Lower leg skin (tissue), 3 donors: Measurements from ENCODE around the gene EIF4G1.

Experiments
- POLR2A ChIP-seq, 2 donors: fragments of 450-650 bp; IDR thresholded peaks; one replicate each; pipeline ENCODE4 v1.6.1; 2016 to 2017; ENCODE audit warnings: antibody characterized with exemption in 2 of 2, mild to moderate bottlenecking in 1 of 2, moderate library complexity in 1 of 2
- TF ChIP-seq, protein P1 (sequence below), 3 donors: fragments of 450-650 bp; IDR thresholded peaks; one replicate each; pipeline ENCODE4 v1.5.1; 2016; ENCODE audit warnings: antibody characterized with exemption in 3 of 3, mild to moderate bottlenecking in 3 of 3, moderate library complexity in 2 of 3

DNA sequence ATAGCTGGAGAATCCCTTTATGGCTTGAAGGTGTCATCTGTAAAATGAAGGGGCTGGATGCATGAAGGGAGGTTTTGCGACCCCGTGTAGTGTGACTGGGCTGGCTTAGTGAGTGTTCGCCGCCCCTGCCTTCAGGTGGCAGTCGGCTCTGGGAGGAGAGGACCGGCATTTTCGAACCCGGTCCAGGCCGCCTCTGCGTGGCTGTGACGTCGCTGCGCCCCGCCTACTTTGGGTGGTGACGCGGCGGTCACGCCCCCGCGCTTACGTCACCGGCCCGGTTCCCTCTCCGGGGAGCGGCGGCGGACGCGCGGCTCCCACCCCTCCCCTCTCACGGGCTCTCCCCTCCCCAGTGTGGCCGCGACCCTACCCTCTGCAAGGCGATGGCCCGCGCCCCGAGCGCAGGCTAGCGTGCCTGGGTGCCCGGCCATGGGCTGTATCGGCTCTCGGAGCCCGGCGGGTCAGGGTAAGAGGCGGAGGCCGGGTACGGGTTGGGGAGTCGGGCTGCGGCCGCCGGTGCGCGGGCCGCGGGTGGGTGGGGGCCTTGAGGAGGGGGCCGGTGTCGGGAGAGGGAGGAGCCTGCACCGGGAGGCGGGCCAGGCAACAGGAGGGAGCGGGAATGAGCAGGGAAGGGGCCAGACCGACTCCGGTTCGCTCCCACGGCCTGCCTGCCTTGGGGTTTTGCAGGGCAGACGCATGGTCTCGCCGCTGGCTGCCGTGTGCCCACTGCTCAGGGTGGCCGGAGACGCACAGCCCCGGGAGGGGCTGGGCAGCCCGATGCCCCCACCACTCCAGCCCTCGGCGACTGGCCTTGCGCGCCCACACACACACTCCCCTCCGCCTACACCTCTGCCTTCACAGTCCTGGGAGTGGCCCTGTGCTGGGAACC, 21.5 kb downstream of the EIF4G1 start:
- TF ChIP-seq, protein P1, sequence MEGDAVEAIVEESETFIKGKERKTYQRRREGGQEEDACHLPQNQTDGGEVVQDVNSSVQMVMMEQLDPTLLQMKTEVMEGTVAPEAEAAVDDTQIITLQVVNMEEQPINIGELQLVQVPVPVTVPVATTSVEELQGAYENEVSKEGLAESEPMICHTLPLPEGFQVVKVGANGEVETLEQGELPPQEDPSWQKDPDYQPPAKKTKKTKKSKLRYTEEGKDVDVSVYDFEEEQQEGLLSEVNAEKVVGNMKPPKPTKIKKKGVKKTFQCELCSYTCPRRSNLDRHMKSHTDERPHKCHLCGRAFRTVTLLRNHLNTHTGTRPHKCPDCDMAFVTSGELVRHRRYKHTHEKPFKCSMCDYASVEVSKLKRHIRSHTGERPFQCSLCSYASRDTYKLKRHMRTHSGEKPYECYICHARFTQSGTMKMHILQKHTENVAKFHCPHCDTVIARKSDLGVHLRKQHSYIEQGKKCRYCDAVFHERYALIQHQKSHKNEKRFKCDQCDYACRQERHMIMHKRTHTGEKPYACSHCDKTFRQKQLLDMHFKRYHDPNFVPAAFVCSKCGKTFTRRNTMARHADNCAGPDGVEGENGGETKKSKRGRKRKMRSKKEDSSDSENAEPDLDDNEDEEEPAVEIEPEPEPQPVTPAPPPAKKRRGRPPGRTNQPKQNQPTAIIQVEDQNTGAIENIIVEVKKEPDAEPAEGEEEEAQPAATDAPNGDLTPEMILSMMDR (IDR thresholded peaks at IDR 0.05): no peak
- no peak for TF ChIP-seq POLR2A (IDR thresholded peaks at IDR 0.05)
